NT2/D1 (cell line): ENCODE measurements around the gene RAB7B.

Experiments used
- SUZ12 ChIP-seq: IDR thresholded peaks from 2 replicates; pipeline ENCODE4 v1.6.1; 2011; ENCODE audit not compliant: insufficient read length, insufficient read depth; ENCODE audit errors: extremely low read depth
- YY1 ChIP-seq: IDR thresholded peaks from 2 replicates; pipeline ENCODE4 v1.6.1; 2011; ENCODE audit not compliant: insufficient read length, insufficient read depth
- ZNF274 ChIP-seq: IDR thresholded peaks from 2 replicates; pipeline ENCODE4 v1.6.1; 2011; ENCODE audit warnings: mild to moderate bottlenecking, low read depth, low read length

DNA sequence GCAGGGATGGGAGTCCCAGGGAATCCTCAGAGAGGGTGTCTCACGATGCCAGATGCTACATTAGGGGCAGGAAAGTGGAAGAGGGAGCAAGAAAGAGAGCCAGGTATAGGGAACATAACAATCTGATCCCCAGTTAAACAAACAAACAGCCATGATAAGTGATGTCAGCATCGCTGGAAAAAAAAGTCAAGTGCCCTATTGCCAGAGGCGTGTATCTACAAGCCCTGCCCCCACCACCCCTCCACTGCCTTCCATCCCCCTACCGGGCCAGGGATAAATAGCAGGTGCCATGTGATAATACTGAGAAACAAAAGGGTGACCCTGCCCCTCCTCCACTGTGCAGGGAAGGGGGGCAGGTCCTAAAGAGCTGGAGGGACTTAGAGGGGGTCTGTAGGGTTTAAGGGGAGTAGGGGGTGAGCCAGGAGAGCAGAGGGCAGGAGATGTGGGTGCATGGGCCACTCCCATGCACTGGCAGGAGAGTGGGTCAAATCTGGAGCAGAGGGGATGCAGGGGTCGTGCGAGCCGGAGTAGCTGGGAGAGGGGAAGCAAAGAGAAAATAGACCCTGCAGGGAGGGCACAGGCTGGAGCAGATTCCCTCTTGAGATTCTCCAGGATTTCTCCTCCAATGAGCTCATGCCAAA, 63.4 kb downstream of the RAB7B start:
- no peak for TF ChIP-seq ZNF274
- TF ChIP-seq YY1: no peak
- no peak for TF ChIP-seq SUZ12
